H1 (cell line): ENCODE results near the gene MRPL16. TPM values are rescaled to one million over a fixed set of nuclear protein-coding genes. Genes with fewer than 3 reads are reported as not detected.

Experiments
- CTCF ChIA-PET: fragments of 300-600 bp; sonication (Branson Sonifier 250); formaldehyde crosslinking; loops from one replicate; lab custom pipeline; 2021; ENCODE audit not compliant: partially characterized antibody; lab: Charles Lee
- POLR2A ChIA-PET: fragments of 300-600 bp; sonication (Branson Sonifier 250); formaldehyde crosslinking; loops from one replicate; lab custom pipeline; 2021; ENCODE audit warnings: inconsistent platforms; ENCODE audit not compliant: partially characterized antibody; lab: Charles Lee
- DNase-seq, 2 experiments: peaks; one replicate each; pipeline versions ENCODE4 v3.0.0 to v3.0.0-alpha.2; 2010 to 2022; ENCODE audit warnings: low spot score in 2 of 2, low read depth in 1 of 2, mixed read lengths in 1 of 2
- FAIRE-seq: peaks from 2 replicates; lab custom pipeline; 2011; peaks lifted over from hg19 to GRCh38; lab: Jason Lieb, UNC
- H2AFZ ChIP-seq: 2 replicates; pipeline ENCODE4 v1.8.1; 2012; ENCODE audit warnings: low read length, inconsistent platforms
- H2AK5ac ChIP-seq: 2 replicates; pipeline ENCODE4 v1.6.1; 2013; ENCODE audit warnings: low read depth, low read length
- H2BK120ac ChIP-seq: replicated peaks from 2 replicates; pipeline ENCODE3; 2013; ENCODE audit warnings: low read depth, low read length, inconsistent platforms
- H2BK12ac ChIP-seq: 2 replicates; pipeline ENCODE4 v1.6.1; 2013; ENCODE audit warnings: low read depth, low read length
- H2BK15ac ChIP-seq: 2 replicates; pipeline ENCODE4 v1.6.1; 2013; ENCODE audit warnings: low read length
- H2BK20ac ChIP-seq: 2 replicates; pipeline ENCODE4 v1.6.1; 2013; ENCODE audit warnings: low read length
- H2BK5ac ChIP-seq: 2 replicates; pipeline ENCODE4 v1.6.1; 2013; ENCODE audit warnings: low read depth, low read length
- H3K14ac ChIP-seq: 2 replicates; pipeline ENCODE4 v1.6.1; 2013; ENCODE audit warnings: inconsistent platforms; ENCODE audit not compliant: insufficient read length
- H3K18ac ChIP-seq: 2 replicates; pipeline ENCODE4 v1.6.1; 2013; ENCODE audit warnings: low read length; ENCODE audit errors: extremely low read depth
- H3K23ac ChIP-seq: 2 replicates; pipeline ENCODE4 v1.6.1; 2013; ENCODE audit warnings: inconsistent platforms; ENCODE audit not compliant: insufficient read length
- H3K23me2 ChIP-seq: 2 replicates; pipeline ENCODE4 v1.6.1; 2013; ENCODE audit warnings: low read depth, low read length
- H3K27ac ChIP-seq: 2 replicates; pipeline ENCODE4 v1.6.1; 2011; ENCODE audit warnings: low read depth, low read length, inconsistent platforms
- H3K27me3 ChIP-seq, 4 experiments: replicated peaks in 1 of 4; 1 replicate in 1 of 4; 2 replicates in 3 of 4; pipeline versions ENCODE4 v1.6.1 to v1.8.1; 2011 to 2013; ENCODE audit warnings: low read length in 3 of 4, mild to moderate bottlenecking in 3 of 4, inconsistent platforms in 2 of 4, mixed read lengths in 2 of 4, moderate library complexity in 1 of 4; ENCODE audit not compliant: control insufficient read depth in 3 of 4, insufficient read depth in 3 of 4; ENCODE audit errors: extremely low read depth in 1 of 4
- H3K36me3 ChIP-seq, 4 experiments: 2 replicates each; pipeline versions ENCODE4 v1.6.1 to v1.8.1; 2011 to 2013; ENCODE audit warnings: mild to moderate bottlenecking in 4 of 4, low read length in 3 of 4, moderate library complexity in 2 of 4, control low read depth in 1 of 4, inconsistent platforms in 1 of 4; ENCODE audit not compliant: insufficient read depth in 4 of 4, control insufficient read depth in 2 of 4
- H3K4ac ChIP-seq: replicated peaks from 2 replicates; pipeline ENCODE3; 2013; ENCODE audit warnings: low read length, low read depth, mixed read lengths, inconsistent platforms; ENCODE audit not compliant: insufficient read length
- H3K4me1 ChIP-seq, 4 experiments: replicated peaks in 1 of 4; 1 replicate in 1 of 4; 2 replicates in 3 of 4; pipeline versions ENCODE4 v1.6.1 to v1.8.1; 2011 to 2013; ENCODE audit warnings: low read length in 3 of 4, inconsistent platforms in 2 of 4, mixed read lengths in 1 of 4; ENCODE audit not compliant: insufficient read depth in 4 of 4, control insufficient read depth in 3 of 4
- H3K4me2 ChIP-seq, 2 experiments: 2 replicates each; pipeline versions ENCODE4 v1.6.1 to v1.8.1; 2011 to 2013; ENCODE audit warnings: low read depth in 2 of 2, low read length in 2 of 2, control low read depth in 1 of 2, inconsistent platforms in 1 of 2, mild to moderate bottlenecking in 1 of 2; ENCODE audit not compliant: insufficient read depth in 1 of 2
- H3K4me3 ChIP-seq, 4 experiments: fragments of 200-600, 300-600 bp in 1 of 4; sonication (generic), shearing (Covaris generic), sonication (Bioruptor Twin) in 1 of 4; 2 replicates each; pipeline versions ENCODE4 v1.5.1 to v1.8.1; 2011 to 2016; ENCODE audit warnings: low read length in 4 of 4, low read depth in 3 of 4, control low read depth in 2 of 4, inconsistent platforms in 2 of 4, mild to moderate bottlenecking in 2 of 4, mixed read lengths in 1 of 4, moderate library complexity in 1 of 4; ENCODE audit not compliant: insufficient read depth in 2 of 4; ENCODE audit errors: extremely low read depth in 1 of 4
- H3K56ac ChIP-seq: replicated peaks from 2 replicates; pipeline ENCODE3; 2013; ENCODE audit warnings: low read depth, mild to moderate bottlenecking, mixed read lengths, low read length, inconsistent platforms; ENCODE audit not compliant: insufficient read length
- H3K79me1 ChIP-seq: 2 replicates; pipeline ENCODE4 v1.6.1; 2013; ENCODE audit warnings: low read depth, low read length, control low read depth
- H3K79me2 ChIP-seq, 2 experiments: 2 replicates each; pipeline versions ENCODE4 v1.6.1 to v1.8.1; 2012 to 2013; ENCODE audit warnings: low read length in 2 of 2, mild to moderate bottlenecking in 2 of 2, inconsistent platforms in 1 of 2; ENCODE audit not compliant: insufficient read depth in 2 of 2, control insufficient read depth in 1 of 2
- H3K9ac ChIP-seq, 4 experiments: replicated peaks in 1 of 4; 1 replicate in 1 of 4; 2 replicates in 3 of 4; pipeline versions ENCODE4 v1.6.1 to v1.8.1; 2011 to 2013; ENCODE audit warnings: low read depth in 3 of 4, low read length in 3 of 4, control low read depth in 2 of 4, mild to moderate bottlenecking in 2 of 4, moderate library complexity in 2 of 4, inconsistent platforms in 1 of 4; ENCODE audit errors: extremely low read depth in 1 of 4
- H3K9me3 ChIP-seq, 2 experiments: 2 replicates each; pipeline versions ENCODE4 v1.6.1 to v1.8.1; 2012 to 2013; ENCODE audit warnings: mild to moderate bottlenecking in 2 of 2, moderate library complexity in 2 of 2, control low read depth in 1 of 2, inconsistent platforms in 1 of 2, low read depth in 1 of 2, low read length in 1 of 2, mixed read lengths in 1 of 2; ENCODE audit not compliant: insufficient read depth in 2 of 2
- H4K20me1 ChIP-seq, 2 experiments: replicated peaks in 1 of 2; 2 replicates each; pipeline versions ENCODE3 to v1.8.1; 2011 to 2013; ENCODE audit warnings: inconsistent platforms in 2 of 2, low read length in 2 of 2, mild to moderate bottlenecking in 1 of 2; ENCODE audit not compliant: insufficient read depth in 2 of 2, control insufficient read depth in 1 of 2
- H4K5ac ChIP-seq: 2 replicates; pipeline ENCODE4 v1.6.1; 2013; ENCODE audit warnings: low read length, low read depth, mixed read lengths, inconsistent platforms; ENCODE audit not compliant: insufficient read length
- H4K8ac ChIP-seq: 2 replicates; pipeline ENCODE4 v1.8.0; 2013; ENCODE audit warnings: mild to moderate bottlenecking, moderate library complexity, low read length, inconsistent platforms; ENCODE audit not compliant: insufficient read depth; ENCODE audit errors: extremely low read depth
- H4K91ac ChIP-seq: replicated peaks from 2 replicates; pipeline ENCODE3; 2013; ENCODE audit warnings: low read length, mixed read lengths, inconsistent platforms; ENCODE audit not compliant: insufficient read length
- CEBPB ChIP-seq: IDR thresholded peaks from 2 replicates; pipeline ENCODE4 v1.6.1; 2012; ENCODE audit warnings: low read depth, low read length
- EP300 ChIP-seq, 2 experiments: IDR thresholded peaks; 1 replicate in 1 of 2; 2 replicates in 1 of 2; pipeline ENCODE4 v1.6.1; 2011 to 2012; ENCODE audit warnings: low read depth in 2 of 2, low read length in 2 of 2, mild to moderate bottlenecking in 2 of 2, borderline replicate concordance in 1 of 2, inconsistent platforms in 1 of 2, moderate library complexity in 1 of 2
- MAFK ChIP-seq: IDR thresholded peaks from 2 replicates; pipeline ENCODE4 v1.6.1; 2012; ENCODE audit warnings: low read depth, mild to moderate bottlenecking, improper control_type of control experiment, low read length
- SP1 ChIP-seq: IDR thresholded peaks from 2 replicates; pipeline ENCODE4 v1.6.1; 2011; ENCODE audit warnings: low read depth, low read length
- WGBS, 2 experiments: shearing (Covaris generic) in 1 of 2; methylation state at CpG; one replicate each; pipeline versions ENCODE4 v1.1.6 to v1.1.7; 2013 to 2015; ENCODE audit warnings: low lambda C conversion rate in 2 of 2, mixed read lengths in 2 of 2, inconsistent platforms in 1 of 2, low coverage in 1 of 2, missing lambda C conversion rate in 1 of 2; ENCODE audit not compliant: insufficient replicate concordance in 2 of 2, insufficient coverage in 1 of 2, insufficient read length in 1 of 2; ENCODE audit errors: extremely low coverage in 1 of 2, missing lambda C conversion rate in 1 of 2; 5-methylcytosine and 5-hydroxymethylcytosine counted together
- polyA plus RNA-seq, 7 experiments: library from polyadenylated mRNA; depleted of rRNA in 3 of 7; stranded (reverse) in 5 of 7; unstranded in 2 of 7; fragments of >200 nt in 5 of 7; fragments of 200-250 nt in 2 of 7; gene quantifications; 1 replicate in 5 of 7; 2 replicates in 1 of 7; 4 replicates in 1 of 7; pipeline versions ENCODE4 v1.2.1 to v1.2.3, GENCODE V29; 2011 to 2013; ENCODE audit warnings: missing spikeins in 2 of 7, mixed read lengths in 2 of 7
- total RNA-seq: library from RNA; stranded (reverse); fragmentation: NEBNext Ultra II Directional; extraction: Animal tissue kit (Norgen Biotek cat#: 25700); gene quantifications from 2 replicates; pipeline ENCODE4 v1.2.1, GENCODE V29; 2021

The MRPL16 gene
- total and polyA plus RNA-seq, 2 of the 8 experiments (the other 6 are each of a cell fraction or from before 2014, with no cell fraction given) = 69.2 to 79.8 TPM

DNA sequence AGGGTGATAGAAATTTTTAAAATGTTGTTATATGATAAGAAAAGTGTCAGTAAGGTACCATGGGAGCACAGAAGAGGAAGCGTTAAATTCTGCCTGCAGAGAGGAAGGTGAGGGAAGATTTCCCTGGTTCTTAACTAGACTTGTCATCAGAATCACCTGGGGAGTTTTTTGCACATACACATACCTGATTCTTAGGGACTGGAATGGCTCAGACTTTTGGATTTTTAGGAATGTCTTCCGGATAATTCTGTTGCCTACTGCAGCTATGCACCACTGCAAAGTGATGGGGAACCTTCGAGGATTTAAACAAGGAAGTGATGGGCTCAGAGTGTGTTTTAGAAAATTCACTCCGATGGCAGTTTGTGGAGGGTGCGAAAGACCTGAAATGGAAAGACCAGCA is 33.5 kb downstream of the MRPL16 start:
- TF ChIP-seq CEBPB = no peak
- TF ChIP-seq SP1 = no peak
- TF ChIP-seq EP300 (IDR thresholded peaks at IDR 0.05; ENCODE audit: borderline replicate concordance in 1 of 2, low read depth in 2 of 2, low read length in 2 of 2) = no peak
- no peak for TF ChIP-seq MAFK
- H2AK5ac ChIP-seq = no peak overlapping the region
- H2BK12ac ChIP-seq = no peak overlapping the region
- H3K36me3 ChIP-seq = peaks cover 2 to 26% (median 10%) of the 10 kb centered on the region in 4 experiments; a peak in 5 of 8 replicates
- H3K4me2 ChIP-seq = no peak overlapping the region
- 93% methylated on average over 5 of the region's 5 CpGs; no CpG with 5 or more reads in 1 of the 2 experiments for WGBS, 2 experiments
- H3K27me3 ChIP-seq = no peaks in the 10 kb centered on the region
- DNase-seq = no peak
- no peak overlapping the region for H3K14ac ChIP-seq
- H4K5ac ChIP-seq = no peak overlapping the region
- H2AFZ ChIP-seq = no peak overlapping the region
- H2BK15ac ChIP-seq = no peak overlapping the region
- no peak overlapping the region for H3K18ac ChIP-seq
- no peak overlapping the region for H3K4ac ChIP-seq
- H3K4me1 ChIP-seq = no peaks in the 10 kb centered on the region
- H3K79me2 ChIP-seq = peaks cover 0 to 2% of the 10 kb centered on the region in 2 experiments; a peak in 1 of 4 replicates
- CTCF ChIA-PET = interaction anchor here (1.2 kb wide), 1 partner anchor 9 kb away, joined by 3 read pairs; no protein-coding TSS in a partner anchor
- H3K4me3 ChIP-seq = no peak overlapping the region
- H4K8ac ChIP-seq = no peak overlapping the region
- no peak overlapping the region for H4K91ac ChIP-seq
- no peak for FAIRE-seq
- H2BK5ac ChIP-seq = no peak overlapping the region
- no peaks in the 10 kb centered on the region for H3K23me2 ChIP-seq
- H3K23ac ChIP-seq = no peak overlapping the region
- H3K27ac ChIP-seq = no peak overlapping the region
- H2BK120ac ChIP-seq = no peak overlapping the region
- H3K9ac ChIP-seq = no peak overlapping the region
- H3K9me3 ChIP-seq = no peaks in the 10 kb centered on the region
- POLR2A ChIA-PET = no interaction called here
- no peak overlapping the region for H3K56ac ChIP-seq
- peaks cover 2% of the 10 kb centered on the region; the same call in 1 of the 2 replicates for H3K79me1 ChIP-seq
- peaks cover 3 to 4% of the 10 kb centered on the region in 2 experiments for H4K20me1 ChIP-seq
- H2BK20ac ChIP-seq = no peak overlapping the region
